B cell (primary cell): ENCODE data around the gene SLC6A12. TPM values are rescaled to one million over a fixed set of nuclear protein-coding genes. Genes with fewer than 3 reads are reported as not detected.

Experiments
- ATAC-seq: fragments of 200-7000 bp; cut with Tn5 transposase; one replicate; pipeline ENCODE4 v1.10.0; 2021; ENCODE audit warnings: low read depth, mild to moderate bottlenecking, moderate number of reproducible peaks, moderate library complexity
- CTCF ChIA-PET: fragments of 350-600 bp; sonication (Branson Sonifier 250); formaldehyde crosslinking; loops from one replicate; lab custom pipeline; 2021; ENCODE audit warnings: antibody characterized with exemption, inconsistent platforms; lab: Charles Lee
- POLR2A ChIA-PET: fragments of 350-600 bp; sonication (Branson Sonifier 250); formaldehyde crosslinking; loops from one replicate; lab custom pipeline; 2021; ENCODE audit warnings: antibody characterized with exemption; lab: Charles Lee
- DNase-seq: peaks from one replicate; pipeline ENCODE4 v3.0.0; 2013
- H2AFZ ChIP-seq: 2 replicates; pipeline ENCODE4 v1.6.1; 2012; ENCODE audit warnings: mild to moderate bottlenecking, low read depth, low read length; ENCODE audit not compliant: insufficient read depth, poor library complexity, severe bottlenecking
- H3K27ac ChIP-seq, 2 donors: 1 replicate in 1 of 2; 2 replicates in 1 of 2; pipeline ENCODE4 v1.5.1; 2012 to 2013; ENCODE audit warnings: low read length in 2 of 2, mild to moderate bottlenecking in 2 of 2, moderate library complexity in 1 of 2
- H3K27me3 ChIP-seq, 4 experiments: fragments of 200-600 bp in 1 of 4; sonication (generic) in 1 of 4; replicated peaks in 1 of 4; 1 replicate in 2 of 4; 2 replicates in 2 of 4; pipeline versions ENCODE4 v1.6.1 to v1.7.0; 2013 to 2016; ENCODE audit warnings: low read length in 3 of 4, mild to moderate bottlenecking in 2 of 4, mixed read lengths in 1 of 4, moderate library complexity in 1 of 4; ENCODE audit not compliant: insufficient read depth in 4 of 4, control insufficient read depth in 3 of 4; ENCODE audit errors: control extremely low read depth in 1 of 4
- H3K36me3 ChIP-seq, 2 experiments: replicated peaks in 1 of 2; 1 replicate in 1 of 2; 2 replicates in 1 of 2; pipeline versions ENCODE4 v1.6.1 to v1.7.1; 2013; ENCODE audit warnings: low read length in 1 of 2; ENCODE audit not compliant: insufficient read depth in 2 of 2, control insufficient read depth in 1 of 2; ENCODE audit errors: control extremely low read depth in 1 of 2, extremely low read depth in 1 of 2
- H3K4me1 ChIP-seq, 2 donors: fragments of 200-600 bp in 1 of 2; sonication (generic) in 1 of 2; 1 replicate in 1 of 2; 2 replicates in 1 of 2; pipeline versions ENCODE4 v1.5.1 to v1.6.1; 2013 to 2017; ENCODE audit warnings: low read length in 2 of 2; ENCODE audit not compliant: control insufficient read depth in 2 of 2, insufficient read depth in 2 of 2
- H3K4me2 ChIP-seq: replicated peaks from 2 replicates; pipeline ENCODE3; 2012; ENCODE audit warnings: mild to moderate bottlenecking, low read depth, low read length; ENCODE audit not compliant: poor library complexity, severe bottlenecking
- H3K4me3 ChIP-seq, 5 experiments: fragments of 200-600 bp in 1 of 5; sonication (generic) in 1 of 5; 1 replicate in 3 of 5; 2 replicates in 2 of 5; pipeline versions ENCODE4 v1.5.1 to v1.7.0; 2011 to 2016; ENCODE audit warnings: low read length in 4 of 5, mild to moderate bottlenecking in 4 of 5, low read depth in 2 of 5, control low read depth in 1 of 5, moderate library complexity in 1 of 5; ENCODE audit not compliant: insufficient read depth in 1 of 5; ENCODE audit errors: control extremely low read depth in 1 of 5, extremely low read depth in 1 of 5
- H3K79me2 ChIP-seq: fragments of 200-600 bp; sonication (generic); one replicate; pipeline ENCODE4 v1.6.0; 2016; ENCODE audit warnings: low read length; ENCODE audit not compliant: control insufficient read depth, insufficient read depth
- H3K9ac ChIP-seq: fragments of 200-600 bp; sonication (generic); 2 replicates; pipeline ENCODE4 v1.6.1; 2017; ENCODE audit warnings: mild to moderate bottlenecking, low read length, moderate library complexity
- H3K9me3 ChIP-seq, 3 donors: one replicate each; pipeline versions ENCODE4 v1.6.1 to v1.7.1; 2013; ENCODE audit warnings: low read length in 2 of 3; ENCODE audit not compliant: control insufficient read depth in 2 of 3, insufficient read depth in 1 of 3; ENCODE audit errors: control extremely low read depth in 1 of 3
- H4K20me1 ChIP-seq: 2 replicates; pipeline ENCODE4 v1.6.0; 2012; ENCODE audit warnings: mild to moderate bottlenecking, low read length; ENCODE audit not compliant: insufficient read depth, control insufficient read depth, poor library complexity, severe bottlenecking
- H3K27ac Mint-ChIP-seq: one replicate; pipeline ENCODE4 v1.8.0; 2021; ENCODE audit warnings: mixed read lengths
- H3K27me3 Mint-ChIP-seq: one replicate; pipeline ENCODE4 v1.8.0; 2021; ENCODE audit warnings: mixed read lengths
- H3K4me1 Mint-ChIP-seq: one replicate; pipeline ENCODE4 v1.8.0; 2021; ENCODE audit warnings: mixed read lengths
- H3K4me3 Mint-ChIP-seq: one replicate; pipeline ENCODE4 v1.8.0; 2021; ENCODE audit warnings: mixed read lengths
- H3K9me3 Mint-ChIP-seq: one replicate; pipeline ENCODE4 v1.8.0; 2022; ENCODE audit warnings: mixed read lengths; ENCODE audit not compliant: insufficient read depth
- CTCF ChIP-seq: fragments of 200-600 bp; IDR thresholded peaks from one replicate; pipeline ENCODE4 v1.8.0; 2022; ENCODE audit warnings: antibody characterized with exemption, mild to moderate bottlenecking
- EZH2 ChIP-seq: IDR thresholded peaks from 2 replicates; pipeline ENCODE4 v1.6.1; 2012; ENCODE audit warnings: borderline replicate concordance, low read depth, mild to moderate bottlenecking, moderate library complexity, low read length; ENCODE audit not compliant: insufficient read depth, poor library complexity, severe bottlenecking
- WGBS: methylation state at CpG from one replicate; pipeline ENCODE4 v1.1.5; 2013; ENCODE audit warnings: missing lambda C conversion rate; ENCODE audit not compliant: insufficient coverage; 5-methylcytosine and 5-hydroxymethylcytosine counted together
- intact Hi-C: fragments of 100-400 bp; cut with micrococcal nuclease; formaldehyde crosslinking; loops from one replicate; pipeline ENCODE4 v1.10.0; 2022
- polyA plus RNA-seq: library from polyadenylated mRNA; depleted of rRNA; stranded (reverse); fragments of >200 nt; gene quantifications from 2 replicates; pipeline ENCODE4 v1.2.3, GENCODE V29; 2012
- total RNA-seq, 2 donors: library from RNA; stranded (reverse); fragments of 120-200 nt in 1 of 2; gene quantifications; 1 replicate in 1 of 2; 2 replicates in 1 of 2; pipeline versions ENCODE4 v1.2.3 to v1.2.4, GENCODE V29; 2013 to 2022

The SLC6A12 gene
- total and polyA plus RNA-seq, 2 donors (not counting 1 experiment from before 2014, with no cell fraction given) = 0.06 TPM; not detected in 1

DNA sequence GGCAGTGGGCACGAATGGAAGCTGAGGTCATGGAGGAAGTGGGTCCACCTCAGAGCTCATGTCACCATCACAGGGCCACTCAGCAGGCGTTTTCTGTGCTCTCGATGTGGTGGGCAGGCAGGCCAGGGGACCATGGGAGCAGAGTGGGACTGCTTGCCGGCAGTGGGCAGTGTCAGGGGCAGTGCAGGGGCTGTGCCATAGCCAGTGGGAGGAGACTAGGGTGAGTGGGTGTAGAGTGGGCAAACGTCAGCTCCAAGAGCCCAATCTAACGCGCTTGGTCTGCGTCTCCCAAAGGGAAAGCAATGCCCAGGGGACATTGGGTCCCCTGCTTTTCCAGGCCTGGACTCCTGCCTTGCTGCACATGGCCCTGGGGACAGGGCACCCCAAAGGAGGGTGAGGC is 58.3 kb downstream of the SLC6A12 start:
- Histone ChIP-seq H3K79me2 (no peaks in the 10 kb centered on the region), H3K9ac (no peak overlapping the region), H4K20me1 (no peaks in the 10 kb centered on the region), H3K27ac (no peak overlapping the region), H3K9me3 (peaks cover 0 to 4% (median 0%) of the 10 kb centered on the region in 3 donors), H3K4me2 (no peak overlapping the region), H3K36me3 (no peaks in the 10 kb centered on the region), H3K4me1 (no peaks in the 10 kb centered on the region), H2AFZ (no peak overlapping the region), H3K27me3 (no peaks in the 10 kb centered on the region), H3K4me3 (no peak overlapping the region)
- intact Hi-C loops = no loop called here
- TF ChIP-seq CTCF (no peak), EZH2 (no peak)
- ChIA-PET CTCF (no interaction called here), POLR2A (no interaction called here)
- Mint-ChIP-seq H3K4me1 (no peaks in the 10 kb centered on the region), H3K27me3 (peaks cover 6% of the 10 kb centered on the region), H3K4me3 (no peak overlapping the region), H3K9me3 (peaks cover 2% of the 10 kb centered on the region), H3K27ac (no peak overlapping the region)
- no peak for ATAC-seq
- no peak for DNase-seq
- WGBS = 90% methylated on average over 8 of the region's 8 CpGs

DNA sequence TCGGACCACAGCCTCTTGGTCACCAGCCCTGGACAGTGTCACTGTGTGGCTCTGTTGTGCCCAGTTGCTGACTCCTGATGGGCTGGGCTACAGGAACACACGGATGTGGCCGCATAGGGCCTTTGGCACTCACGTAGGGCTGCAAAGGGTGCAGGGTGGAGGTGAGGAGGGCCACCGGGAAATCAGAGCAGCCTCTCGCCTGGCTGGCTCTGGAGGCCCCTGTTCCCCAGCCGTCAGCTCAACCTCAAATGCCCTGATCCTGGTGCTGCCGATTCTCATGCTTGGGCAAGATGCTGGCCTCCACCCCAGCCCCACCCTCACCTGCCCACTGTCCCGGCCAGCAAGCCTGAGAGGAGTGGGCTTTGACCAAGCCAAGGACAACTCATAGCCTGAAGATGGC is 59.0 kb downstream of the SLC6A12 start:
- no peak overlapping the region for H3K4me2 ChIP-seq
- no peaks in the 10 kb centered on the region for H3K27me3 ChIP-seq
- Mint-ChIP-seq H3K27ac (no peak overlapping the region), H3K4me1 (no peaks in the 10 kb centered on the region), H3K4me3 (no peak overlapping the region), H3K27me3 (peaks cover 6% of the 10 kb centered on the region), H3K9me3 (peaks cover 2% of the 10 kb centered on the region)
- H3K4me1 ChIP-seq = no peaks in the 10 kb centered on the region
- H2AFZ ChIP-seq = no peak overlapping the region
- no peaks in the 10 kb centered on the region for H3K79me2 ChIP-seq
- H3K9ac ChIP-seq = no peak overlapping the region
- H3K9me3 ChIP-seq = peaks cover 0 to 4% (median 0%) of the 10 kb centered on the region in 3 donors
- no peak overlapping the region for H3K27ac ChIP-seq
- H4K20me1 ChIP-seq = no peaks in the 10 kb centered on the region
- DNase-seq (no peak), ATAC-seq (no peak)
- WGBS = 95% methylated on average over 9 of the region's 9 CpGs
- no peaks in the 10 kb centered on the region for H3K36me3 ChIP-seq
- intact Hi-C loops = no loop called here
- ChIA-PET POLR2A (no interaction called here), CTCF (no interaction called here)
- H3K4me3 ChIP-seq = no peak overlapping the region
- no peak for TF ChIP-seq CTCF
- no peak for TF ChIP-seq EZH2
